ENCODE data around the gene TTC16. TPM values are rescaled to one million over a fixed set of nuclear protein-coding genes. Genes with fewer than 3 reads are reported as not detected.

The TTC16 gene
- total and polyA plus RNA-seq, 4 donors = 0.02 to 0.08 TPM; not detected in 2

DNA sequence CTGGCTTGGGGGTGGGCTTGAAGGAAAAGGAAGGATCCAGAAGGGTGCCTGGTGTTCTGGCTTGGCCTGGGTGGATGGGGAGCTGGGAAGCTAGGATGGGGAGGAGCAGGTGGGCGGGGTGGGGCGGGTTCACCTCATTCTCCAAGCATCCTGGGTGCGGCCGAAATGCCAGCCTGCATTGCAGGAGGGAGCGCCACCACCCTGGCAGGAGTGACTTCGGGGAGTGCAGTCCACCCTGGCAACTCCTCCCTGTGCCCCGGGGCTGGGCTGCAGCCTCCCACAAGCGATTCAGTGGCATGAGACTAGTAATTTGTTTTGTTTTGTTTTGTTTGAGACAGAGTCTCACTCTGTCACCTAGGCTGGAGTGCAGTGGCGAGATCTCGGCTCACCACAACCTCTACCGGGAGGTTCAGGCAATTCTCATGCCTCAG is 5.5 kb downstream of the TTC16 start:
- no peak for DNase-seq (ENCODE audit: low spot score)
- peaks cover 0 to 6% (median 2%) of the 10 kb centered on the region in 4 donors for H3K4me1 ChIP-seq (ENCODE audit: control insufficient read depth in 4 of 4, insufficient read depth in 4 of 4, low read length in 3 of 4)
- no peak overlapping the region for H3K27ac ChIP-seq (ENCODE audit: low read depth in 1 of 2, low read length in 2 of 2)
- no peaks in the 10 kb centered on the region for H3K27me3 ChIP-seq (ENCODE audit: control insufficient read depth in 4 of 4, insufficient read depth in 4 of 4, low read length in 3 of 4)
- no peak overlapping the region for H3K9ac ChIP-seq (ENCODE audit: low read depth in 1 of 2, low read length in 2 of 2)
- no peaks in the 10 kb centered on the region for H3K36me3 ChIP-seq (ENCODE audit: control insufficient read depth in 4 of 4, insufficient read depth in 3 of 4, low read depth in 1 of 4, low read length in 3 of 4)
- TF ChIP-seq, protein P1, sequence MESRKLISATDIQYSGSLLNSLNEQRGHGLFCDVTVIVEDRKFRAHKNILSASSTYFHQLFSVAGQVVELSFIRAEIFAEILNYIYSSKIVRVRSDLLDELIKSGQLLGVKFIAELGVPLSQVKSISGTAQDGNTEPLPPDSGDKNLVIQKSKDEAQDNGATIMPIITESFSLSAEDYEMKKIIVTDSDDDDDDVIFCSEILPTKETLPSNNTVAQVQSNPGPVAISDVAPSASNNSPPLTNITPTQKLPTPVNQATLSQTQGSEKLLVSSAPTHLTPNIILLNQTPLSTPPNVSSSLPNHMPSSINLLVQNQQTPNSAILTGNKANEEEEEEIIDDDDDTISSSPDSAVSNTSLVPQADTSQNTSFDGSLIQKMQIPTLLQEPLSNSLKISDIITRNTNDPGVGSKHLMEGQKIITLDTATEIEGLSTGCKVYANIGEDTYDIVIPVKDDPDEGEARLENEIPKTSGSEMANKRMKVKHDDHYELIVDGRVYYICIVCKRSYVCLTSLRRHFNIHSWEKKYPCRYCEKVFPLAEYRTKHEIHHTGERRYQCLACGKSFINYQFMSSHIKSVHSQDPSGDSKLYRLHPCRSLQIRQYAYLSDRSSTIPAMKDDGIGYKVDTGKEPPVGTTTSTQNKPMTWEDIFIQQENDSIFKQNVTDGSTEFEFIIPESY (IDR thresholded peaks at IDR 0.05) = no peak
- no peak for TF ChIP-seq RAD21 (IDR thresholded peaks at IDR 0.05)
- H3K9me3 ChIP-seq (ENCODE audit: control insufficient read depth in 4 of 4, low read length in 3 of 4) = no peaks in the 10 kb centered on the region
- 63% methylated on average over 11 of the region's 11 CpGs for WGBS
- no peak overlapping the region for H3K4me3 ChIP-seq (ENCODE audit: low read depth in 1 of 3, low read length in 3 of 3)

- TF ChIP-seq RAD21 (IDR thresholded peaks at IDR 0.05) = no peak
- TF ChIP-seq, protein P2, sequence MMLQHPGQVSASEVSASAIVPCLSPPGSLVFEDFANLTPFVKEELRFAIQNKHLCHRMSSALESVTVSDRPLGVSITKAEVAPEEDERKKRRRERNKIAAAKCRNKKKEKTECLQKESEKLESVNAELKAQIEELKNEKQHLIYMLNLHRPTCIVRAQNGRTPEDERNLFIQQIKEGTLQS (IDR thresholded peaks at IDR 0.05) = no peak
- TF ChIP-seq YY1 (IDR thresholded peaks at IDR 0.05) = no peak
- WGBS = 67% methylated on average over 12 of the region's 12 CpGs
- Histone ChIP-seq H3K9me3 (ENCODE audit: control insufficient read depth in 4 of 4, low read length in 3 of 4) (no peaks in the 10 kb centered on the region), H3K27me3 (ENCODE audit: control insufficient read depth in 4 of 4, insufficient read depth in 4 of 4, low read length in 3 of 4) (no peaks in the 10 kb centered on the region), H3K36me3 (ENCODE audit: control insufficient read depth in 4 of 4, insufficient read depth in 3 of 4, low read depth in 1 of 4, low read length in 3 of 4) (no peaks in the 10 kb centered on the region), H3K9ac (ENCODE audit: low read depth in 1 of 2, low read length in 2 of 2) (no peak overlapping the region), H3K4me1 (ENCODE audit: control insufficient read depth in 4 of 4, insufficient read depth in 4 of 4, low read length in 3 of 4) (peaks cover 0 to 5% (median 2%) of the 10 kb centered on the region in 4 donors), H3K27ac (ENCODE audit: low read depth in 1 of 2, low read length in 2 of 2) (no peak overlapping the region), H3K4me3 (ENCODE audit: low read depth in 1 of 3, low read length in 3 of 3) (no peak overlapping the region)
- no peak for DNase-seq (ENCODE audit: low spot score)
Observed at GRCh38 chr9:127722055-127722745, 6.3 kb downstream of the TTC16 start.

GRCh38 chr9:127723013-127723412 is 7.1 kb downstream of the TTC16 start:
- Histone ChIP-seq H3K9me3 (ENCODE audit: control insufficient read depth in 4 of 4, low read length in 3 of 4) (no peaks in the 10 kb centered on the region), H3K4me3 (ENCODE audit: low read depth in 1 of 3, low read length in 3 of 3) (no peak overlapping the region), H3K4me1 (ENCODE audit: control insufficient read depth in 4 of 4, insufficient read depth in 4 of 4, low read length in 3 of 4) (peaks cover 0 to 5% (median 1%) of the 10 kb centered on the region in 4 donors), H3K36me3 (ENCODE audit: control insufficient read depth in 4 of 4, insufficient read depth in 3 of 4, low read depth in 1 of 4, low read length in 3 of 4) (no peaks in the 10 kb centered on the region), H3K9ac (ENCODE audit: low read depth in 1 of 2, low read length in 2 of 2) (no peak overlapping the region), H3K27ac (ENCODE audit: low read depth in 1 of 2, low read length in 2 of 2) (no peak overlapping the region), H3K27me3 (ENCODE audit: control insufficient read depth in 4 of 4, insufficient read depth in 4 of 4, low read length in 3 of 4) (no peaks in the 10 kb centered on the region)
- TF ChIP-seq, protein P3, sequence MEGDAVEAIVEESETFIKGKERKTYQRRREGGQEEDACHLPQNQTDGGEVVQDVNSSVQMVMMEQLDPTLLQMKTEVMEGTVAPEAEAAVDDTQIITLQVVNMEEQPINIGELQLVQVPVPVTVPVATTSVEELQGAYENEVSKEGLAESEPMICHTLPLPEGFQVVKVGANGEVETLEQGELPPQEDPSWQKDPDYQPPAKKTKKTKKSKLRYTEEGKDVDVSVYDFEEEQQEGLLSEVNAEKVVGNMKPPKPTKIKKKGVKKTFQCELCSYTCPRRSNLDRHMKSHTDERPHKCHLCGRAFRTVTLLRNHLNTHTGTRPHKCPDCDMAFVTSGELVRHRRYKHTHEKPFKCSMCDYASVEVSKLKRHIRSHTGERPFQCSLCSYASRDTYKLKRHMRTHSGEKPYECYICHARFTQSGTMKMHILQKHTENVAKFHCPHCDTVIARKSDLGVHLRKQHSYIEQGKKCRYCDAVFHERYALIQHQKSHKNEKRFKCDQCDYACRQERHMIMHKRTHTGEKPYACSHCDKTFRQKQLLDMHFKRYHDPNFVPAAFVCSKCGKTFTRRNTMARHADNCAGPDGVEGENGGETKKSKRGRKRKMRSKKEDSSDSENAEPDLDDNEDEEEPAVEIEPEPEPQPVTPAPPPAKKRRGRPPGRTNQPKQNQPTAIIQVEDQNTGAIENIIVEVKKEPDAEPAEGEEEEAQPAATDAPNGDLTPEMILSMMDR (IDR thresholded peaks at IDR 0.05; ENCODE audit: low read depth, low read length, missing input control) = no peak
- TF ChIP-seq RAD21 (IDR thresholded peaks at IDR 0.05) (no peak), JUND (IDR thresholded peaks at IDR 0.05) (no peak), RXRA (IDR thresholded peaks at IDR 0.05) (no peak), EGR1 (IDR thresholded peaks at IDR 0.05; ENCODE audit: low read depth in 2 of 2) (no peak), TAF1 (conservative IDR thresholded peaks at IDR 0.05) (no peak), FOXA2 (IDR thresholded peaks at IDR 0.05) (no peak), MAX (IDR thresholded peaks at IDR 0.05) (no peak), GABPA (IDR thresholded peaks at IDR 0.05 in 1 of 2, conservative IDR thresholded peaks at IDR 0.05 in 1 of 2) (no peak), HNF4A (conservative IDR thresholded peaks at IDR 0.05) (no peak), YY1 (IDR thresholded peaks at IDR 0.05) (no peak), NR2F2 (IDR thresholded peaks at IDR 0.05) (no peak), HNF4G (IDR thresholded peaks at IDR 0.05) (no peak), SP1 (IDR thresholded peaks at IDR 0.05) (no peak), FOXA1 (IDR thresholded peaks at IDR 0.05) (no peak)
- TF ChIP-seq, protein P4, sequence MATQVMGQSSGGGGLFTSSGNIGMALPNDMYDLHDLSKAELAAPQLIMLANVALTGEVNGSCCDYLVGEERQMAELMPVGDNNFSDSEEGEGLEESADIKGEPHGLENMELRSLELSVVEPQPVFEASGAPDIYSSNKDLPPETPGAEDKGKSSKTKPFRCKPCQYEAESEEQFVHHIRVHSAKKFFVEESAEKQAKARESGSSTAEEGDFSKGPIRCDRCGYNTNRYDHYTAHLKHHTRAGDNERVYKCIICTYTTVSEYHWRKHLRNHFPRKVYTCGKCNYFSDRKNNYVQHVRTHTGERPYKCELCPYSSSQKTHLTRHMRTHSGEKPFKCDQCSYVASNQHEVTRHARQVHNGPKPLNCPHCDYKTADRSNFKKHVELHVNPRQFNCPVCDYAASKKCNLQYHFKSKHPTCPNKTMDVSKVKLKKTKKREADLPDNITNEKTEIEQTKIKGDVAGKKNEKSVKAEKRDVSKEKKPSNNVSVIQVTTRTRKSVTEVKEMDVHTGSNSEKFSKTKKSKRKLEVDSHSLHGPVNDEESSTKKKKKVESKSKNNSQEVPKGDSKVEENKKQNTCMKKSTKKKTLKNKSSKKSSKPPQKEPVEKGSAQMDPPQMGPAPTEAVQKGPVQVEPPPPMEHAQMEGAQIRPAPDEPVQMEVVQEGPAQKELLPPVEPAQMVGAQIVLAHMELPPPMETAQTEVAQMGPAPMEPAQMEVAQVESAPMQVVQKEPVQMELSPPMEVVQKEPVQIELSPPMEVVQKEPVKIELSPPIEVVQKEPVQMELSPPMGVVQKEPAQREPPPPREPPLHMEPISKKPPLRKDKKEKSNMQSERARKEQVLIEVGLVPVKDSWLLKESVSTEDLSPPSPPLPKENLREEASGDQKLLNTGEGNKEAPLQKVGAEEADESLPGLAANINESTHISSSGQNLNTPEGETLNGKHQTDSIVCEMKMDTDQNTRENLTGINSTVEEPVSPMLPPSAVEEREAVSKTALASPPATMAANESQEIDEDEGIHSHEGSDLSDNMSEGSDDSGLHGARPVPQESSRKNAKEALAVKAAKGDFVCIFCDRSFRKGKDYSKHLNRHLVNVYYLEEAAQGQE (IDR thresholded peaks at IDR 0.05) = no peak
- TF ChIP-seq, protein P1 (IDR thresholded peaks at IDR 0.05) = no peak
- WGBS = 96% methylated on average over 13 of the region's 13 CpGs
- no peak for DNase-seq (ENCODE audit: low spot score)
